Measurements from ENCODE around the gene SCO2. TPM values are rescaled to one million over a fixed set of nuclear protein-coding genes. Genes with fewer than 3 reads are reported as not detected.
A peak's percentile ranks its signal among the peaks of the same experiment; 100 is the strongest.

Gene SCO2
- total and polyA plus RNA-seq, 2 of the 13 experiments (the other 11 are each of a cell fraction or from before 2014, with no cell fraction given): 0.32 to 3.7 TPM

DNA sequence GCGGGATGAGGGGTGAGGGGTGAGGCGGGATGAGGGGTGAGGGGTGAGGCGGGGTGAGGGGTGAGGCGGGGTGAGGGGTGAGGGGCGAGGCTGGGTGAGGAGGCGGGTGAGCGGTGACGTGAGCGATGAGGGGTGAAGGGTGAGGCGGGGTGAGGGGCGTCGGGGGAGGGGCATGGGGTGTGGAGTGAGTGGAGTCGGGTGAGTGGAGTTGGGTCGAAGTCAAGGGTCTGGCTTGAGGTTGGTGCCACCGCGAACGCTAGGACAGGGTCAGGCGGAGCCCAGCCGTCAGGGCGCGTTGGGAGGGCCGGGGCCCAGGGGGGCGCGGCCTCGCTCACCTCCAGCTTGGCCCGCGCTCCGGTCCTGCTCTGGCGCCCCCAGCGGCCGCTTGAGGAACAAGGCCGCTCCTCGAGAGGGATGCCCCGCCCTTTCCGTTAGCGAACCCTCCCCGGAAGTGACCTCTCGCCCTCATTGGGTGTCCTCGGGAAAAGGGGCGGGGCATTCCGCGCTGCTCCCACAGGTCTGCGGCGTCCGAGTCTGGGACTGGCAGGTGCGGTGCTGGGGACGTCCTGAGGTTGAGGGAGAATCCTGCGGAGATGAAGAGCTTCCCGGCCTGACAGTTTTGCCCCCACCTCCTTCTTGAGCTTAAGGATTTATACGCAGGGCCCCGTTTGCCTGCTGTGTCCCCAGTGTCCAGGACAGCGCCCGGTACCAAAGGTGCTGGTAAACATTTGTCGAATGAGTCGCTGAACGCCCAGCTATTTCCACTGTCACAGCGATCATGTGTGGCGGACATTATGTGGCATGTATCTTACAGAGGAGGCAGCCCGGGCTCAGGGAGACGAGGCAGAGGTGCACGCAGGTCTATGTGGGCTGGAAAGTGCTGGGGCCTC, 37.4 kb upstream of the SCO2 start, which contains the start of gene SYCE3 (continued):
- TF ChIP-seq TAF15 (IDR thresholded peaks at IDR 0.05; ENCODE audit: low read depth, low read length, poor library complexity, severe bottlenecking) (no peak), DNMT1 (CRISPR knock-in tag; IDR thresholded peaks at IDR 0.05) (no peak), ZNF331 (CRISPR knock-in tag; IDR thresholded peaks at IDR 0.05) (peak; percentile 40; the same call in 1 of the 2 replicates), BRCA1 (CRISPR knock-in tag; IDR thresholded peaks at IDR 0.05) (no peak), SATB2 (CRISPR knock-in tag; IDR thresholded peaks at IDR 0.05) (no peak), ZFP62 (CRISPR knock-in tag; IDR thresholded peaks at IDR 0.05) (no peak), ZNF230 (CRISPR knock-in tag; IDR thresholded peaks at IDR 0.05) (no peak), ZNF24 (IDR thresholded peaks at IDR 0.05) (no peak), ZIK1 (CRISPR knock-in tag; IDR thresholded peaks at IDR 0.05; ENCODE audit: borderline replicate concordance, low read depth) (no peak), ZNF619 (CRISPR knock-in tag; IDR thresholded peaks at IDR 0.05) (0 out of 2 replicates have a peak, but pooled peaks have one; percentile 78), HOXA5 (CRISPR knock-in tag; IDR thresholded peaks at IDR 0.05) (0 out of 2 replicates have a peak, but pooled peaks have one; percentile 1), U2AF2 (IDR thresholded peaks at IDR 0.05; ENCODE audit: low read depth, low read length) (no peak), RAD51 (IDR thresholded peaks at IDR 0.05; ENCODE audit: borderline replicate concordance) (no peak), ONECUT2 (CRISPR knock-in tag; IDR thresholded peaks at IDR 0.05) (no peak), CREM (IDR thresholded peaks at IDR 0.05) (no peak; the same call in 1 of the 2 replicates), CREM (CRISPR knock-in tag; IDR thresholded peaks at IDR 0.05) (no peak), ZNF354B (CRISPR knock-in tag; IDR thresholded peaks at IDR 0.05) (no peak), NAIF1 (CRISPR knock-in tag; IDR thresholded peaks at IDR 0.05; ENCODE audit: borderline replicate concordance) (no peak), SIN3A (IDR thresholded peaks at IDR 0.05; ENCODE audit: borderline replicate concordance, low read depth, low read length) (peak; percentile 77; the same call in 1 of the 2 replicates)
- TF ChIP-seq, protein P1, sequence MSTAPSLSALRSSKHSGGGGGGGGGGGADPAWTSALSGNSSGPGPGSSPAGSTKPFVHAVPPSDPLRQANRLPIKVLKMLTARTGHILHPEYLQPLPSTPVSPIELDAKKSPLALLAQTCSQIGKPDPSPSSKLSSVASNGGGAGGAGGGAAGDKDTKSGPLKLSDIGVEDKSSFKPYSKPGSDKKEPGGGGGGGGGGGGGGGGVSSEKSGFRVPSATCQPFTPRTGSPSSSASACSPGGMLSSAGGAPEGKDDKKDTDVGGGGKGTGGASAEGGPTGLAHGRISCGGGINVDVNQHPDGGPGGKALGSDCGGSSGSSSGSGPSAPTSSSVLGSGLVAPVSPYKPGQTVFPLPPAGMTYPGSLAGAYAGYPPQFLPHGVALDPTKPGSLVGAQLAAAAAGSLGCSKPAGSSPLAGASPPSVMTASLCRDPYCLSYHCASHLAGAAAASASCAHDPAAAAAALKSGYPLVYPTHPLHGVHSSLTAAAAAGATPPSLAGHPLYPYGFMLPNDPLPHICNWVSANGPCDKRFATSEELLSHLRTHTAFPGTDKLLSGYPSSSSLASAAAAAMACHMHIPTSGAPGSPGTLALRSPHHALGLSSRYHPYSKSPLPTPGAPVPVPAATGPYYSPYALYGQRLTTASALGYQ (CRISPR knock-in tag; IDR thresholded peaks at IDR 0.05): no peak
- TF ChIP-seq, protein P2, sequence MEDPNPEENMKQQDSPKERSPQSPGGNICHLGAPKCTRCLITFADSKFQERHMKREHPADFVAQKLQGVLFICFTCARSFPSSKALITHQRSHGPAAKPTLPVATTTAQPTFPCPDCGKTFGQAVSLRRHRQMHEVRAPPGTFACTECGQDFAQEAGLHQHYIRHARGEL (CRISPR knock-in tag; IDR thresholded peaks at IDR 0.05): no peak
- TF ChIP-seq, protein P3, sequence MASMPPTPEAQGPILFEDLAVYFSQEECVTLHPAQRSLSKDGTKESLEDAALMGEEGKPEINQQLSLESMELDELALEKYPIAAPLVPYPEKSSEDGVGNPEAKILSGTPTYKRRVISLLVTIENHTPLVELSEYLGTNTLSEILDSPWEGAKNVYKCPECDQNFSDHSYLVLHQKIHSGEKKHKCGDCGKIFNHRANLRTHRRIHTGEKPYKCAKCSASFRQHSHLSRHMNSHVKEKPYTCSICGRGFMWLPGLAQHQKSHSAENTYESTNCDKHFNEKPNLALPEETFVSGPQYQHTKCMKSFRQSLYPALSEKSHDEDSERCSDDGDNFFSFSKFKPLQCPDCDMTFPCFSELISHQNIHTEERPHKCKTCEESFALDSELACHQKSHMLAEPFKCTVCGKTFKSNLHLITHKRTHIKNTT (CRISPR knock-in tag; IDR thresholded peaks at IDR 0.05): no peak
- TF ChIP-seq, protein P4, sequence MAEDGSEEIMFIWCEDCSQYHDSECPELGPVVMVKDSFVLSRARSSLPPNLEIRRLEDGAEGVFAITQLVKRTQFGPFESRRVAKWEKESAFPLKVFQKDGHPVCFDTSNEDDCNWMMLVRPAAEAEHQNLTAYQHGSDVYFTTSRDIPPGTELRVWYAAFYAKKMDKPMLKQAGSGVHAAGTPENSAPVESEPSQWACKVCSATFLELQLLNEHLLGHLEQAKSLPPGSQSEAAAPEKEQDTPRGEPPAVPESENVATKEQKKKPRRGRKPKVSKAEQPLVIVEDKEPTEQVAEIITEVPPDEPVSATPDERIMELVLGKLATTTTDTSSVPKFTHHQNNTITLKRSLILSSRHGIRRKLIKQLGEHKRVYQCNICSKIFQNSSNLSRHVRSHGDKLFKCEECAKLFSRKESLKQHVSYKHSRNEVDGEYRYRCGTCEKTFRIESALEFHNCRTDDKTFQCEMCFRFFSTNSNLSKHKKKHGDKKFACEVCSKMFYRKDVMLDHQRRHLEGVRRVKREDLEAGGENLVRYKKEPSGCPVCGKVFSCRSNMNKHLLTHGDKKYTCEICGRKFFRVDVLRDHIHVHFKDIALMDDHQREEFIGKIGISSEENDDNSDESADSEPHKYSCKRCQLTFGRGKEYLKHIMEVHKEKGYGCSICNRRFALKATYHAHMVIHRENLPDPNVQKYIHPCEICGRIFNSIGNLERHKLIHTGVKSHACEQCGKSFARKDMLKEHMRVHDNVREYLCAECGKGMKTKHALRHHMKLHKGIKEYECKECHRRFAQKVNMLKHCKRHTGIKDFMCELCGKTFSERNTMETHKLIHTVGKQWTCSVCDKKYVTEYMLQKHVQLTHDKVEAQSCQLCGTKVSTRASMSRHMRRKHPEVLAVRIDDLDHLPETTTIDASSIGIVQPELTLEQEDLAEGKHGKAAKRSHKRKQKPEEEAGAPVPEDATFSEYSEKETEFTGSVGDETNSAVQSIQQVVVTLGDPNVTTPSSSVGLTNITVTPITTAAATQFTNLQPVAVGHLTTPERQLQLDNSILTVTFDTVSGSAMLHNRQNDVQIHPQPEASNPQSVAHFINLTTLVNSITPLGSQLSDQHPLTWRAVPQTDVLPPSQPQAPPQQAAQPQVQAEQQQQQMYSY (CRISPR knock-in tag; IDR thresholded peaks at IDR 0.05): no peak
- TF ChIP-seq, protein P5, sequence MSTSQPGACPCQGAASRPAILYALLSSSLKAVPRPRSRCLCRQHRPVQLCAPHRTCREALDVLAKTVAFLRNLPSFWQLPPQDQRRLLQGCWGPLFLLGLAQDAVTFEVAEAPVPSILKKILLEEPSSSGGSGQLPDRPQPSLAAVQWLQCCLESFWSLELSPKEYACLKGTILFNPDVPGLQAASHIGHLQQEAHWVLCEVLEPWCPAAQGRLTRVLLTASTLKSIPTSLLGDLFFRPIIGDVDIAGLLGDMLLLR (CRISPR knock-in tag; IDR thresholded peaks at IDR 0.05): no peak

Data from HepG2 (cell line).